ENCODE measurements around the gene MRFAP1L1.
"Not testable (repeated sequence)": the region's sequence is repeated elsewhere in the genome, so short reads cannot be mapped to it uniquely, and the experiment has no call there.

MRFAP1L1 gene

GRCh38 chr4:6688879-6689505 lies 20.7 kb downstream of the MRFAP1L1 start:
- peak; percentile 58 for DNase-seq (ENCODE audit: low read depth)

GRCh38 chr4:6687947-6688878 lies 21.5 kb downstream of the MRFAP1L1 start:
- no peak for DNase-seq (ENCODE audit: low read depth)

- no peak for DNase-seq (ENCODE audit: low read depth)
Observed at GRCh38 chr4:6686104-6686787, 23.4 kb downstream of the MRFAP1L1 start.

- no peak for DNase-seq (ENCODE audit: low read depth)
Observed at GRCh38 chr4:6684656-6685055, 25.0 kb downstream of the MRFAP1L1 start.

- no peak for DNase-seq (ENCODE audit: low read depth)
Observed at GRCh38 chr4:6682862-6683590, 26.6 kb downstream of the MRFAP1L1 start.

GRCh38 chr4:6681191-6681590 lies 28.5 kb downstream of the MRFAP1L1 start:
- no peak for DNase-seq (ENCODE audit: low read depth)

- DNase-seq (ENCODE audit: low read depth), result no peak
Observed at GRCh38 chr4:6680372-6681034, 29.2 kb downstream of the MRFAP1L1 start.

- no peak for DNase-seq (ENCODE audit: low read depth)
Observed at GRCh38 chr4:6676722-6677558, 32.7 kb downstream of the MRFAP1L1 start.

GRCh38 chr4:6674500-6675149 lies 35.0 kb downstream of the MRFAP1L1 start:
- peak; percentile 65 for DNase-seq (ENCODE audit: low read depth)

GRCh38 chr4:6673660-6674499 lies 35.8 kb downstream of the MRFAP1L1 start:
- DNase-seq (ENCODE audit: low read depth), result peak; percentile 89

GRCh38 chr4:6673191-6673659 lies 36.4 kb downstream of the MRFAP1L1 start:
- peak; percentile 39 for DNase-seq (ENCODE audit: low read depth)

GRCh38 chr4:6672541-6673190 lies 37.0 kb downstream of the MRFAP1L1 start:
- not testable (repeated sequence) for DNase-seq (ENCODE audit: low read depth)

GRCh38 chr4:6672131-6672530 lies 37.5 kb downstream of the MRFAP1L1 start:
- no peak for DNase-seq (ENCODE audit: low read depth)

- DNase-seq (ENCODE audit: low read depth), result no peak
Observed at GRCh38 chr4:6671648-6672047, 38.0 kb downstream of the MRFAP1L1 start.

- no peak for DNase-seq (ENCODE audit: low read depth)
Observed at GRCh38 chr4:6668391-6668790, 41.3 kb downstream of the MRFAP1L1 start.

- no peak for DNase-seq (ENCODE audit: low read depth)
Observed at GRCh38 chr4:6665320-6665654, 44.4 kb downstream of the MRFAP1L1 start.

GRCh38 chr4:6663596-6664393 lies 45.9 kb downstream of the MRFAP1L1 start:
- no peak for DNase-seq (ENCODE audit: low read depth)

GRCh38 chr4:6662591-6662990 lies 47.1 kb downstream of the MRFAP1L1 start:
- no peak for DNase-seq (ENCODE audit: low read depth)

Measured in stimulated activated CD4-positive, alpha-beta T cell treated with anti-CD3 and anti-CD28 coated beads, Interleukin-2, amount 100 ng/mL, for 4 hours (primary cell).